ENCODE measurements around the gene TCF7L2.

DNA sequence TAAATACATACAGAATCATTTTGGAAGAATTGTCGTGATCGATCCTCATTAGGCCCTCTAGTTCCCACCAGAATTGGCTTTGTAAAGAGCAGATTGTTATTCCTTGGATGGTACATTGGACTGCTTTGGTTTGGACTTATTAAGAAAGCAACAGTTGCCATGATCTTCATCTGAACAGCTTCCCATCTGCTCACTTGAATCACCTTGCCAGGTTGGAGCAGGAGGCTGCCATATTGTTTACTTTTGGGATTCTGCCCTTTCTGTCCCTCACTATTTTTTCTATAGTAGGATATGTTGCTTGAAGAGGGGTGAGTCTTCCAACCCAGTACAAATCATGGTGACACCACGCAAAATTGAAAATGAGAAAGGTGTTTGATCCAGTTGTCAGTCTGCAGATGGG is 199.6 kb downstream of the TCF7L2 start:
- no peak for TF ChIP-seq HDAC3 (IDR thresholded peaks at IDR 0.05; ENCODE audit: borderline replicate concordance, partially characterized antibody)
- TF ChIP-seq CEBPB (tag; IDR thresholded peaks at IDR 0.05): no peak
- TF ChIP-seq HIVEP1 (CRISPR knock-in tag; IDR thresholded peaks at IDR 0.05): no peak
- TF ChIP-seq MAFF (IDR thresholded peaks at IDR 0.05; ENCODE audit: low read length): no peak
- no peak for TF ChIP-seq ZNF76 (CRISPR knock-in tag; IDR thresholded peaks at IDR 0.05; ENCODE audit: borderline replicate concordance)
- no peak for TF ChIP-seq TAF1 (IDR thresholded peaks at IDR 0.05; ENCODE audit: control insufficient read depth, extremely low read depth, insufficient read depth, low read length, severe bottlenecking)
- no peak for TF ChIP-seq MAX (CRISPR knock-in tag; IDR thresholded peaks at IDR 0.05)
- no peak for TF ChIP-seq CLOCK (CRISPR knock-in tag; IDR thresholded peaks at IDR 0.05; ENCODE audit: borderline replicate concordance)
- no peak for TF ChIP-seq POLR2A (conservative IDR thresholded peaks at IDR 0.05)
- TF ChIP-seq MTA3 (IDR thresholded peaks at IDR 0.05; ENCODE audit: borderline replicate concordance): no peak
